B cell (primary cell): ENCODE measurements around the gene CHCHD6.

Source experiments
- CTCF ChIP-seq: fragments of 200-600 bp; IDR thresholded peaks from one replicate; pipeline ENCODE4 v1.8.0; 2022; ENCODE audit warnings: antibody characterized with exemption, mild to moderate bottlenecking
- EZH2 ChIP-seq: IDR thresholded peaks from 2 replicates; pipeline ENCODE4 v1.6.1; 2012; ENCODE audit warnings: borderline replicate concordance, low read depth, mild to moderate bottlenecking, moderate library complexity, low read length; ENCODE audit not compliant: insufficient read depth, poor library complexity, severe bottlenecking

DNA sequence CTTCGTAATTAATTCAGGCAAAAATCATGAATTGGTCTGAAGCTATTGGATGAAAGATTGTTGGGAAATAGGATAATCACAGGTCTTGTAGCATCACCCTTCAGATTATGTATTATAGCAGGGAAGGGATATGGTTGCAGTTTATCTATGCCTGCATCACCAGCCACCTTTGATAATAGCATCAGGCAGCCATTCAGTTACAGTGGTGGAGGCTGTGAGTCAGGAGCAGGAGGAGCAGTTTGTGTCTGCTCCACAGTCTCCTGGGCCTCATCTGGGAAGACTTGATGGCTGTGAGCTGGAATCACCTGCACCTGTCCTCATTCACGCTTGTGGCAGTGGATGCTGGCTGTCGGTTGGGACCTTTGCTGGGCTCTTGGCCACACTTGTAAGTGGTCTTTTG, 174.6 kb downstream of the CHCHD6 start:
- no peak for TF ChIP-seq CTCF
- no peak for TF ChIP-seq EZH2
